ENCODE results near the gene ASCL5. TPM values are rescaled to one million over a fixed set of nuclear protein-coding genes. Genes with fewer than 3 reads are reported as not detected.

The ASCL5 gene
- total RNA-seq, 1 experiment from 2014 or later, result not detected

- Histone ChIP-seq H3K27me3 (replicated peaks; ENCODE audit: insufficient read depth, low read depth, low read length, poor library complexity) (no peaks in the 10 kb centered on the region), H3K4me3 (ENCODE audit: low read depth, low read length, poor library complexity, severe bottlenecking) (no peak overlapping the region), H3K9me3 (ENCODE audit: low read depth, low read length, poor library complexity, severe bottlenecking) (no peaks in the 10 kb centered on the region), H3K36me3 (ENCODE audit: insufficient read depth, low read length, poor library complexity, severe bottlenecking) (no peaks in the 10 kb centered on the region), H3K27ac (ENCODE audit: low read depth, low read length, poor library complexity, severe bottlenecking) (no peak overlapping the region), H3K4me1 (ENCODE audit: insufficient read depth, low read length, poor library complexity, severe bottlenecking) (no peaks in the 10 kb centered on the region)
- ChIA-PET POLR2A (ENCODE audit: low non-redundant PET) (no interaction called here), CTCF (interaction anchor here (0.8 kb wide), 1 partner anchor 111 kb away, joined by 3 read pairs; no protein-coding TSS in a partner anchor)
- DNase-seq (ENCODE audit: low spot score), result no peak
- intact Hi-C loops (cut with micrococcal nuclease; ENCODE audit: unreplicated experiment), result no loop called here
- TF ChIP-seq EZH2 (IDR thresholded peaks at IDR 0.05; ENCODE audit: borderline replicate concordance, low read depth, low read length, poor library complexity, severe bottlenecking) (no peak), CTCF (conservative IDR thresholded peaks at IDR 0.05; ENCODE audit: low read depth, low read length) (no peak)
- BruUV-seq (replicated peaks), result no TSS peak
Observed at GRCh38 chr1:201083741-201084140, 43.2 kb downstream of the ASCL5 start.

- Histone ChIP-seq H3K9me3 (ENCODE audit: low read depth, low read length, poor library complexity, severe bottlenecking) (no peaks in the 10 kb centered on the region), H3K27ac (ENCODE audit: low read depth, low read length, poor library complexity, severe bottlenecking) (no peak overlapping the region), H3K4me1 (ENCODE audit: insufficient read depth, low read length, poor library complexity, severe bottlenecking) (no peaks in the 10 kb centered on the region), H3K27me3 (replicated peaks; ENCODE audit: insufficient read depth, low read depth, low read length, poor library complexity) (no peaks in the 10 kb centered on the region), H3K36me3 (ENCODE audit: insufficient read depth, low read length, poor library complexity, severe bottlenecking) (no peaks in the 10 kb centered on the region), H3K4me3 (ENCODE audit: low read depth, low read length, poor library complexity, severe bottlenecking) (no peak overlapping the region)
- DNase-seq (ENCODE audit: low spot score), result no peak
- intact Hi-C loops (cut with micrococcal nuclease; ENCODE audit: unreplicated experiment), result no loop called here
- ChIA-PET CTCF (no interaction called here), POLR2A (ENCODE audit: low non-redundant PET) (interaction anchor here (0.7 kb wide), 1 partner anchor 32 kb away, joined by 3 read pairs; no protein-coding TSS in a partner anchor)
- TF ChIP-seq EZH2 (IDR thresholded peaks at IDR 0.05; ENCODE audit: borderline replicate concordance, low read depth, low read length, poor library complexity, severe bottlenecking) (no peak), CTCF (conservative IDR thresholded peaks at IDR 0.05; ENCODE audit: low read depth, low read length) (no peak)
- no TSS peak for BruUV-seq (replicated peaks)
Observed at GRCh38 chr1:201080135-201080534, 46.8 kb downstream of the ASCL5 start.

GRCh38 chr1:201077736-201078135 is 49.2 kb downstream of the ASCL5 start:
- Histone ChIP-seq H3K4me3 (ENCODE audit: low read depth, low read length, poor library complexity, severe bottlenecking) (no peak overlapping the region), H3K27me3 (replicated peaks; ENCODE audit: insufficient read depth, low read depth, low read length, poor library complexity) (no peaks in the 10 kb centered on the region), H3K27ac (ENCODE audit: low read depth, low read length, poor library complexity, severe bottlenecking) (no peak overlapping the region), H3K4me1 (ENCODE audit: insufficient read depth, low read length, poor library complexity, severe bottlenecking) (no peaks in the 10 kb centered on the region), H3K9me3 (ENCODE audit: low read depth, low read length, poor library complexity, severe bottlenecking) (no peaks in the 10 kb centered on the region), H3K36me3 (ENCODE audit: insufficient read depth, low read length, poor library complexity, severe bottlenecking) (no peaks in the 10 kb centered on the region)
- ChIA-PET CTCF (no interaction called here), POLR2A (ENCODE audit: low non-redundant PET) (no interaction called here)
- DNase-seq (ENCODE audit: low spot score), result no peak
- intact Hi-C loops (cut with micrococcal nuclease; ENCODE audit: unreplicated experiment), result no loop called here
- no TSS peak for BruUV-seq (replicated peaks)
- TF ChIP-seq EZH2 (IDR thresholded peaks at IDR 0.05; ENCODE audit: borderline replicate concordance, low read depth, low read length, poor library complexity, severe bottlenecking) (no peak), CTCF (conservative IDR thresholded peaks at IDR 0.05; ENCODE audit: low read depth, low read length) (no peak)
